Right lobe of liver (tissue), 6 donors: ENCODE data around the gene GLIS1. TPM values are rescaled to one million over a fixed set of nuclear protein-coding genes. Genes with fewer than 3 reads are reported as not detected.

Experiments used
- ATAC-seq, 4 donors: fragments of 200-7000 bp; cut with Tn5 transposase; one replicate each; pipeline ENCODE4 v1.9.1; 2020; ENCODE audit warnings: mild to moderate bottlenecking in 4 of 4, moderate library complexity in 4 of 4
- DNase-seq, 3 donors: peaks; one replicate each; pipeline ENCODE4 v3.0.0-alpha.2; 2020
- H3K27ac ChIP-seq, 3 donors: fragments of 200-600 bp; one replicate each; pipeline ENCODE4 v1.8.0; 2022
- H3K27me3 ChIP-seq, 2 donors: fragments of 200-600 bp; one replicate each; pipeline ENCODE4 v1.8.0; 2022
- H3K36me3 ChIP-seq, 4 donors: fragments of 200-600 bp; sonication (generic) in 1 of 4; one replicate each; pipeline versions ENCODE4 v1.5.1 to v1.8.0; 2017 to 2022; ENCODE audit warnings: control low read depth in 1 of 4
- H3K4me1 ChIP-seq, 4 donors: fragments of 200-600 bp; sonication (generic) in 1 of 4; one replicate each; pipeline versions ENCODE4 v1.5.1 to v1.8.0; 2017 to 2022; ENCODE audit warnings: control low read depth in 1 of 4
- H3K4me3 ChIP-seq, 3 donors: fragments of 200-600 bp; one replicate each; pipeline ENCODE4 v1.8.0; 2022
- H3K9me3 ChIP-seq, 4 donors: fragments of 200-600 bp; sonication (generic) in 1 of 4; one replicate each; pipeline versions ENCODE4 v1.5.1 to v1.8.0; 2017 to 2022; ENCODE audit warnings: control low read depth in 1 of 4
- POLR2A ChIP-seq: fragments of 450-650 bp; IDR thresholded peaks from one replicate; pipeline ENCODE4 v1.6.1; 2017; ENCODE audit warnings: antibody characterized with exemption, mild to moderate bottlenecking
- WGBS: methylation state at CpG from one replicate; pipeline ENCODE4 v1.1.6; 2018; ENCODE audit warnings: low coverage, low lambda C conversion rate; ENCODE audit not compliant: insufficient coverage; ENCODE audit errors: missing lambda C conversion rate; 5-methylcytosine and 5-hydroxymethylcytosine counted together
- intact Hi-C, 2 donors: fragments of 100-400 bp; cut with DNase I; formaldehyde crosslinking; loops; one replicate each; pipeline versions ENCODE4 v1.11.2 to v1.14.1; 2022
- total RNA-seq, 6 experiments: library from RNA; depleted of rRNA in 2 of 6; stranded (reverse); fragments of >200 nt in 2 of 6; fragmentation: NEBNext Ultra II Directional in 3 of 6; extraction: Animal tissue kit (Norgen Biotek cat#: 25700) in 3 of 6; gene quantifications; one replicate each; pipeline versions ENCODE4 v1.1.0 to v1.2.4, GENCODE V29; 2016 to 2023
- TF ChIP-seq, protein P1 (sequence below), 4 donors: fragments of 200-600 bp in 3 of 4; fragments of 450-650 bp in 1 of 4; IDR thresholded peaks; one replicate each; pipeline versions ENCODE4 v1.5.1 to v1.8.0; 2016 to 2022; ENCODE audit warnings: antibody characterized with exemption in 4 of 4, mild to moderate bottlenecking in 2 of 4
- donor health status: DM: no; HTN: yes; CAD: no.
- donor health status: DM: no; HTN: no; CAD: no.
- donor health status: DM: no; HTN: no; CAD: no.
- donor health status: DM: no; HTN: yes; CAD: no.
- donor health status: DM: no; HTN: yes; CAD: no.

Gene GLIS1
- total RNA-seq, 6 experiments from 2014 or later = not detected

DNA sequence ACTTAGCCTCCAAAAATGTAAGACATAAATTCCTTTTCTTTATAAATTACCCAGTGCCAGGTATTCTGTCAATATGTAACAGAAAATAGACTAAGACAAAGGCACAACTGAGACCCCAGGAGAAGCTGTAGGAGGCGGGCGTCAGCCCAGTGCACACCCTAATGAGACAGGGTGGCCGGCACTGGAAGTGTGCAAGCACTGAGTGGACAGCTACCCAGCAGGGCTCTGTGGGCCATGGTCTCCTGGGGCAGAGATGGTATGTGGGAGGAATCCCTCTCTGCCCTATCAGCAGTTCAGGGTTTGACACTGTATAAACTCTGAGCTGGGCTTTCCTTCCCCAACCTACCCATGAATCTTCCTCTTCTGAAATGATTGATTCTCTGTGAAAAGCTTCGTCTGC lies 139.5 kb downstream of the GLIS1 start:
- Histone ChIP-seq H3K36me3 (no peaks in the 10 kb centered on the region), H3K27ac (no peak overlapping the region), H3K27me3 (no peaks in the 10 kb centered on the region), H3K9me3 (no peaks in the 10 kb centered on the region), H3K4me1 (no peaks in the 10 kb centered on the region), H3K4me3 (no peak overlapping the region)
- WGBS = no CpG with 5 or more reads among the region's 4 CpGs
- DNase-seq = no peak
- ATAC-seq = no peak
- intact Hi-C loops = no loop called here
- TF ChIP-seq, protein P1, sequence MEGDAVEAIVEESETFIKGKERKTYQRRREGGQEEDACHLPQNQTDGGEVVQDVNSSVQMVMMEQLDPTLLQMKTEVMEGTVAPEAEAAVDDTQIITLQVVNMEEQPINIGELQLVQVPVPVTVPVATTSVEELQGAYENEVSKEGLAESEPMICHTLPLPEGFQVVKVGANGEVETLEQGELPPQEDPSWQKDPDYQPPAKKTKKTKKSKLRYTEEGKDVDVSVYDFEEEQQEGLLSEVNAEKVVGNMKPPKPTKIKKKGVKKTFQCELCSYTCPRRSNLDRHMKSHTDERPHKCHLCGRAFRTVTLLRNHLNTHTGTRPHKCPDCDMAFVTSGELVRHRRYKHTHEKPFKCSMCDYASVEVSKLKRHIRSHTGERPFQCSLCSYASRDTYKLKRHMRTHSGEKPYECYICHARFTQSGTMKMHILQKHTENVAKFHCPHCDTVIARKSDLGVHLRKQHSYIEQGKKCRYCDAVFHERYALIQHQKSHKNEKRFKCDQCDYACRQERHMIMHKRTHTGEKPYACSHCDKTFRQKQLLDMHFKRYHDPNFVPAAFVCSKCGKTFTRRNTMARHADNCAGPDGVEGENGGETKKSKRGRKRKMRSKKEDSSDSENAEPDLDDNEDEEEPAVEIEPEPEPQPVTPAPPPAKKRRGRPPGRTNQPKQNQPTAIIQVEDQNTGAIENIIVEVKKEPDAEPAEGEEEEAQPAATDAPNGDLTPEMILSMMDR (IDR thresholded peaks at IDR 0.05) = no peak
- TF ChIP-seq POLR2A = no peak

DNA sequence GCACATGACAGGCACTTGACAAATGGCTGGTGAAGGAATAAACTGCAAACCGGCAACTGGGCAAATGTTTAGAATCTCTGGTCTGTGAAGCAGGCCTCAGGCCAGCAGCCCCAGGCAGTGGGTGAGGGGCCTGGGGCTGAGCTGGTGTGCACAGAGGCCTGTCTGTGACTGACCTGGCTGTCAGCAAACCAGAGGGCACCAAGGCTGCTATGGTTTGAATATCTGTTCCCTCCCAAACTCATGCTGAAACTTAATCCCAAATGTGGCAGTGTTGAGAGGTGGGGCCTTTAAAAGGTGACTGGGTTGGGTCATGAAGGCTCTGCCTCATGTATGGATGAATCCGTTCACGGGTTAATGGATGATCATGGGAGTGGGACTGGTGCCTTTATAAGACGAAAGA lies 140.0 kb downstream of the GLIS1 start:
- ATAC-seq (no peak), DNase-seq (no peak)
- Histone ChIP-seq H3K9me3 (no peaks in the 10 kb centered on the region), H3K4me1 (no peaks in the 10 kb centered on the region), H3K27me3 (no peaks in the 10 kb centered on the region), H3K27ac (no peak overlapping the region), H3K36me3 (no peaks in the 10 kb centered on the region), H3K4me3 (no peak overlapping the region)
- 61% methylated on average over 2 of the region's 4 CpGs for WGBS
- intact Hi-C loops = no loop called here
- TF ChIP-seq, protein P1 (IDR thresholded peaks at IDR 0.05) = no peak
- no peak for TF ChIP-seq POLR2A

GRCh38 chr1:53595906-53596305 lies 143.1 kb downstream of the GLIS1 start:
- no peak for DNase-seq

DNA sequence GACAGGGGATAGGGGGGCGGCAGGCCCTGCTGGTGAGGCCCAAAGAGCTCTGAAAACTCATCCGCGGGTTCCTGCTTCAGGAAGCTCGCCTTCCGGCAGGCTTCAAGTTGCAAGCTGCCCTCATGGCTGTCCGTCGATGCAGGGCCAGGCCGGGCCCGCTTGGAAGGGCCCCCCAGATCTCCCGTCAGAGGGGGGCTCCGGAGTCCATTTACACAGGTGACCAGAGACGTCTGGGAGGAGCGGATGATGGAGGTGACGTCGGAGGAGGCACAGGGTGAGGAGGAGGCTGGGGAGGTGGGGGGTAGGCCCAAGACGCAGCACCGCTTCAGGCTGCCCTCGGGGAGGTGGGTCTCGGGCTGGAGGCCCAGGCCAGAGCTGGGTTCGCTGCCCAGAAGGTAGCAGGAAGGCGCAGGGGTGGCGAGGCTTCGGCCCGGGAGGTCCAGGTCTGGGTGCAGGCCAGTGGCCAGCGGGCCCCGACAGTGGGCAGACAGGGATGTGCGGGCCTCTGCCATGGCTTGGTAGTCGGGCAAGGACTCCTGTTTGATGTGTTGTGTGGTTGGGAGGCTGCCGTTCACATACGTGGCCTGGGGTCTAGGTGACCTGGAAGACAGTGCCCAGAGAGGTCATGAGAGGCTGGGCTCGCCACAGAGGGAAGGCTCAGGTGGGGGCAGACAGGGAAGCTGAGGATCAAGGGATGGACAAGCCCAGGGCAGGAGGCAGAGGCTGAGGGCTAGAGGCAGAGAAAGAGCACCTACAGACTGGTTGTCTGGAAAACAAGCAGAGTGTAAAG lies 144.4 kb downstream of the GLIS1 start:
- no peaks in the 10 kb centered on the region for H3K36me3 ChIP-seq
- no peak for DNase-seq
- H3K27me3 ChIP-seq = no peaks in the 10 kb centered on the region
- H3K9me3 ChIP-seq = no peaks in the 10 kb centered on the region
- H3K4me3 ChIP-seq = no peak overlapping the region
- intact Hi-C loops = no loop called here
- no peaks in the 10 kb centered on the region for H3K4me1 ChIP-seq
- ATAC-seq = no peak
- 86% methylated on average over 25 of the region's 31 CpGs for WGBS
- H3K27ac ChIP-seq = no peak overlapping the region
- no peak for TF ChIP-seq POLR2A
- TF ChIP-seq, protein P1 (IDR thresholded peaks at IDR 0.05) = no peak

More at GRCh38 chr1:53595906-53596305, 143.1 kb downstream of the GLIS1 start:
- Histone ChIP-seq H3K9me3 (no peaks in the 10 kb centered on the region), H3K27me3 (no peaks in the 10 kb centered on the region), H3K4me1 (no peaks in the 10 kb centered on the region), H3K4me3 (no peak overlapping the region), H3K36me3 (no peaks in the 10 kb centered on the region), H3K27ac (no peak overlapping the region)
- WGBS = no CpG with 5 or more reads among the region's 7 CpGs
- intact Hi-C loops = no loop called here
- ATAC-seq = no peak
- TF ChIP-seq, protein P1 (IDR thresholded peaks at IDR 0.05) = no peak
- no peak for TF ChIP-seq POLR2A
